ENCODE data around the gene PTGIS.
"Not testable (repeated sequence)": the region's sequence is repeated elsewhere in the genome, so short reads cannot be mapped to it uniquely, and the experiment has no call there.

Gene PTGIS

DNA sequence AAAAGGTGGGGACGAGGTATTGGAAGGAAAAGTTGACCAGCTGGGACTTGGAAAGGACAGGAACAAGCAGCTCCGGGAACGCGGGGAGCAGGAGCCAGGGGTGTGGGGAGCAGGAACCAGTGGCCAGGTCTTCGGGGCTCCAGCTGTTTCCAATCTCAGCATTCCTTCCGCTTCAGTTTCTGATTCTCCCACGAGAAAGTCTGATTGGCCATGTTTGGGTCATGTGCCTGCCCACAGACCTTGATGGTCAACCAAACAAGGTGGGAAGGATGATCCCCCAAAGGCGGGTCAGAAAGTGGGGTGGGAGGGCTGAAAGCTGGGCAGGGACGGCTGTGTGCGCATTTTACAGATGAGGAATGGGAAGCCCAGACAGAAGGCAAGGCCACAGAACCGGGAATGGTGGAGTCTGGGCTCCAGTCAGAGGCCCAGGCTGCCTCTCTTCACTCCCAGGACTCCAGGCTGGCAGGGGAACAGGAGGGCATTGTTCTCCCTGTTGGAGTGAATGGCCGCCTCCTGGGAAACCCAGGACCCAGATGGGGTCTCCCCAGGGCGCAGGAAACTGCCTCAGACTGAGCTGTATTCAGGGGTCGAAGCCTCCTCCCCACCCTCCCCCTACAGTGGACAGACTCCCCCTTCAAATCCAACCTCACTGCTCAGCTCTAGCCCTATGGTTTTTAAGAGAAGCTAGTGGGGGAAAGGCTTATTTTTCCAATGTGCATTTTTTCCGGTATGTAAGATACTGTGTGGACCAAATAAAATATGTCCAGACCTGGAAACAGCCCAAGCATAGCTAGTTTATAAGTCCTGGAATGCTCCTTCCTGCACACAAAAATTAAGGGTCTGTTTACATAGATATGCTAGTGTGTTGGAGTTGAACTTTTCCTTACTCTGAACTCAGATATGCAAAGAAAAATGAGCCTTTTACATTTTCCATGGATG is 12.2 kb upstream of the PTGIS start:
- no peak for DNase-seq

- no peak for DNase-seq
These were observed 11.3 kb upstream of the PTGIS start for GRCh38 chr20:49579195-49579594.

- DNase-seq: no peak
These were observed 10.5 kb upstream of the PTGIS start for GRCh38 chr20:49578436-49578835.

GRCh38 chr20:49575551-49576060 is 7.7 kb upstream of the PTGIS start:
- no peak for DNase-seq

- no peak for DNase-seq
These were observed 6.0 kb upstream of the PTGIS start for GRCh38 chr20:49573900-49574416.

- DNase-seq: peak; percentile 28
These were observed 4.9 kb upstream of the PTGIS start for GRCh38 chr20:49572857-49573256.

- no peak for DNase-seq
These were observed 3.6 kb upstream of the PTGIS start for GRCh38 chr20:49571553-49571835.

- no peak for DNase-seq
These were observed 3.1 kb upstream of the PTGIS start for GRCh38 chr20:49570828-49571552.

DNA sequence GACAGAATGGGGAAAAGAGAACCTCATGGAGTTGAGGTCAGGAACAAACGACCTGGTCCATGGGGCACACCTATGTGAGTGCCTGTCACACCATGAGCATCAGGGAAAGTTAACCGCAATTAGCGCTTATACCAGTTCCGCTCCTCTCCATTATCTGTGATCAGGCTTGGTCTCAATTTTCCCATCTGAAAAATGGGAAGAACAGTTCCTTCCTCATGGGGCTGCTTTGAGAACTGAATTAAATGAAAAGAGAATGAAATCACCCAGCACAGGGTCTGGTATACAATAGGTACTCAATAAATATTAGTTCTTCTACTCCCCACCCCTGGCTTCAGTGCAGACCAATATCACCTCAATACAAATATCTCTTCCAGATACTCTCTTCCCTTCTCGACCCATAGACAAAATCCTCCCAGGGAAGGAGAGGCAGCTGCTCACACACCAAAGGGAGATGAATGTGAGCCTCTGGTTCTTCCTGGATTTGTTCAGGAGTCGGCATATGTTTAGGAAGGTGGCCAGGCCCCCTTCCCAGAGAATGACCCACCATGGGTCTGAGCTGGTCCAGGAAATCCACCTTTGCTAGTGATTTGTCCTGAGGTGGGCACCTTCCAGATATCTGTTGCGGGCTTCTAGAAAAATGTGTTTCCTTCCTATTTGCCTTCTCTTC is 2.4 kb upstream of the PTGIS start:
- no peak for DNase-seq

GRCh38 chr20:49569411-49570115 is 1.6 kb upstream of the PTGIS start:
- DNase-seq: no peak

GRCh38 chr20:49568278-49569151 is 578 bp upstream of the PTGIS start:
- DNase-seq: no peak

DNA sequence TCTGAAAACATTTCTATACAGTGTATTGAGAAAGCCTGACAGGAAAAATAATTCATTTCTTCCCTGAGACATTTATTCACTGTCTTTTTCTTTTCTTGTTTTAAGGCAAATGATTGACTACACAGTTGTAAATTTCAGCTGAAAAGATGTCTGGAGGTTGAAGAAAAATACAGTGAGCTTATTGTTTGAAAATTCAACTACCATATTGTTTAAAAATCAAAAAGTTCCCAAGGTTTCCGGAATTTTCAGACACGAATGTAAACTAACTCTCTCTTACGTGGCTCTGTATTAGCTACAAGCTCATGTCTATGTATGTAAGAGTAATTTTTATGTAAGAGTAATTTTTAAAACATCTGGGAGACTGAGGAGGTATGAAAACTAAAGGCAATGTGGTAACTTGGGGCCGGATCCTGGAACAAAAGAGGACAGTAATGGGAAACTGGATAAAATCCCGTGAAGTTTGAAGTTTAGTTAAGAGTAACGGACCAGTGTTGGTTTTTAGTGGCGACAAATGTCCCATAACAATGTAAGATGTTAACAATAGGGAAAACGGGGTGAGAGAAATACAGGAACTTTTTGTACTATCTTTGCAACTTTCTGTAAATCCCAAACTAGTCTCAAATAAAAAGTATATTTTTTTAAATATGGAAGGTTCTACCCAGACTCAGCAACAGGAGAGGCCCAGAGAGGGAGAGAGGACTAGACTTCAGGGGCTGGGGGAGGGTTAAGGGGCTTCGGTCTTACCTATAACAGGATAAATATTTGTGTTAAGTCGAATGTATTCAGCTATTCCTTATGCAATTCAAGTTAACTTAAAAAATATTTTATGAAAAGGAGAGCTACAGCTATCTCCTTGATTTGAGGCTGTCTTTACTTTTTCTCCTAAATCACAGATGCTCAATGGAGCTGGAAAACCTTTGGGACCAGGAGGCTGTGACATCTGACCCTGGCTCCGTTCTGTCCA is 1.3 kb downstream of the PTGIS start:
- no peak for DNase-seq

DNA sequence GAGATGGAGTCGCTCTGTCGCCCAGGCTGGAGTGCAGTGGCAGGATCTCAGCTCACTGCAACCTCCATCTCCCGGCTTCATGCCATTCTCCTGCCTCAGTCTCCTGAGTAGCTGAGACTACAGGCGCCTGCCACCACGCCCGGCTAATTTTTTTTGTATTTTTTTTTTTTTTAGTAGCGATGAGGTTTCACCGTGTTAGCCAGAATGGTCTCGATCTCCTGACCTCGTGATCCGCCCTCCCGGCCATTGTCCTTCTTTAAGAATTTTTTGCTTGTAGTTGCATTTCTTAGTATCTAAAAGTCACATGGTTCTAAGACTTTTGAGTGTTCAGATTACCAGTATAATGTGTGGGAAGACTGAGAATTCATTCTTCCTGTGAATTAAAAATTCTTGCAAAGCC is 2.9 kb downstream of the PTGIS start:
- DNase-seq: not testable (repeated sequence)

GRCh38 chr20:49563015-49563980 is 4.6 kb downstream of the PTGIS start:
- no peak for DNase-seq

DNA sequence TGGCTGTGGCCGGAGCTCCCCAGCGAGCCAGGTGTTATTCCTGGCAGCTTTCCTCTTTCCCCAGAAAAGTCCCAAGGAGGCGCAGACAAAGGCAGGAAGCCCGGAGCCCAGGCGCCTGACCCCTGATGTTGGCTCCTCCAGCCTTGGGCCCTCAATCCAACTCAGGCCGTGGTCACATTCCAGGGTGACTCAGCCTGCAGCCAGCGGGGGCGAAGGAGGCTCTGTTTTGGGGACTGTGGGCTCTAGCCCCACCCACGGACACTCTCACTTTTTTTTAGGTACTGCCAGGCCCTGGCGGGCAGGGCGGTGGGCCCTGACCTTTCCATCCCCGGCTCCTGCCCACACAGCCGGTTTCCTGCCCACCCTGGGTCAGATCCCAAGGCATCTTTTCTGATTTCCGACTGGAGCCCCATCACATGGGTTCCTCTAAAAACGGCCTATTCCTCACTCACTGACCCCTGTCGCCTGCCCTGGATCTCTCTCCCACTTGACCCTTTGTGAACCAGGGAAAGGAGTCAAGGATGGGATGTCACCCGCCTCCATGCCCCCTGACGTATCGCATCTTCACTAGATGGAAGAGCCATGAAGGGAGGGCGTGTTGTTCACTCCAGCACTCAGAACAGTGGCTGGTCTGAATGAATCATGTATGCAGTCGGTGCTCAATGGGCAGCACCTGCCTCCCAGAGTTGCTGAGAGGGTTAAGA is 5.5 kb downstream of the PTGIS start:
- DNase-seq: no peak

DNA sequence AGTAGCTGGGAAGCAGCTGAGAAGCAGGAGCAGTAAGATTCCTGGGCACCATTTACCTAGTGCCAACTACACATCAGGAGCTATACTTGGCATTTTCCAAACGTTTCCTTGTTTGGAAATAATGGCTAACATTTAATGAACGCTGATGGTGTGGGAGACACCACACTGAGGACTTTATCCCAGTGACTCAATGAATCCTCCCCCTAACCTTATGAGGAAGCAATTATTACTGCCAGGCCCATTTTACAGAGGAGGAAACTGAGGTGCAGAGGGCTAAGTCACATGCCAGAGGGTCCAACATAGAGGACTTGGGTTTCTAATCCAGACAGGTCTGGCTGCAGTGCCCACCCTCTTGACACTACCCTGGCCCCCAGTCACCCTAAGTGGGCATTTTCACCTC is 6.1 kb downstream of the PTGIS start:
- no peak for DNase-seq

GRCh38 chr20:49561256-49561655 is 6.7 kb downstream of the PTGIS start:
- DNase-seq: no peak

- DNase-seq: no peak
These were observed 7.3 kb downstream of the PTGIS start for GRCh38 chr20:49560646-49561045.

- DNase-seq: no peak
These were observed 7.8 kb downstream of the PTGIS start for GRCh38 chr20:49560186-49560585.
